Hepatocyte (in vitro differentiated cells): Measurements from ENCODE around the gene DCC. TPM values are rescaled to one million over a fixed set of nuclear protein-coding genes. Genes with fewer than 3 reads are reported as not detected.
A peak's percentile ranks its signal among the peaks of the same experiment; 100 is the strongest.

Experiments used
- DNase-seq: peaks from one replicate; pipeline ENCODE4 v3.0.0-alpha.2; 2016; ENCODE audit warnings: low spot score
- H2AFZ ChIP-seq: fragments of 200-600 bp; sonication (generic); 2 replicates; pipeline ENCODE4 v1.6.0; 2016; ENCODE audit warnings: antibody characterized with exemption, mild to moderate bottlenecking
- H3K27ac ChIP-seq: fragments of 200-600 bp; sonication (generic); 2 replicates; pipeline ENCODE4 v1.5.1; 2016; ENCODE audit warnings: mild to moderate bottlenecking
- H3K27me3 ChIP-seq: fragments of 200-600 bp; sonication (generic); 2 replicates; pipeline ENCODE4 v1.6.1; 2016
- H3K36me3 ChIP-seq: fragments of 200-600 bp; sonication (generic); replicated peaks from 2 replicates; pipeline ENCODE4 v1.5.1; 2016; ENCODE audit warnings: low read depth; ENCODE audit not compliant: insufficient read depth
- H3K4me1 ChIP-seq: fragments of 200-600 bp; sonication (generic); 2 replicates; pipeline ENCODE4 v1.5.1; 2016; ENCODE audit warnings: mild to moderate bottlenecking, moderate library complexity; ENCODE audit not compliant: insufficient read depth
- H3K4me2 ChIP-seq: fragments of 200-600 bp; sonication (generic); 2 replicates; pipeline ENCODE4 v1.6.0; 2016
- H3K4me3 ChIP-seq: fragments of 200-600 bp; sonication (generic); 2 replicates; pipeline ENCODE4 v1.5.1; 2016; ENCODE audit warnings: mild to moderate bottlenecking
- H3K79me2 ChIP-seq: fragments of 200-600 bp; sonication (generic); 2 replicates; pipeline ENCODE4 v1.6.0; 2017; ENCODE audit warnings: mild to moderate bottlenecking
- H3K9me2 ChIP-seq: fragments of 200-600 bp; sonication (generic); replicated peaks from 2 replicates; pipeline ENCODE4 v1.6.0; 2017; ENCODE audit warnings: mild to moderate bottlenecking; ENCODE audit not compliant: insufficient read depth
- H3K9me3 ChIP-seq: fragments of 200-600 bp; sonication (generic); 2 replicates; pipeline ENCODE4 v1.5.1; 2016; ENCODE audit warnings: low read depth, mild to moderate bottlenecking
- H4K20me1 ChIP-seq: fragments of 200-600 bp; sonication (generic); 2 replicates; pipeline ENCODE4 v1.6.0; 2016; ENCODE audit warnings: mild to moderate bottlenecking; ENCODE audit not compliant: insufficient read depth, poor library complexity, severe bottlenecking
- EZH2 ChIP-seq: fragments of 200-600 bp; sonication (generic); IDR thresholded peaks from 2 replicates; pipeline ENCODE4 v1.6.1; 2016; ENCODE audit warnings: antibody characterized with exemption, mild to moderate bottlenecking, borderline replicate concordance
- EZH2phosphoT487 ChIP-seq: fragments of 200-600 bp; sonication (generic); IDR thresholded peaks from one replicate; pipeline ENCODE4 v1.6.1; 2018; ENCODE audit warnings: antibody characterized with exemption, mild to moderate bottlenecking, low read depth, moderate library complexity; ENCODE audit not compliant: unreplicated experiment, severe bottlenecking
- WGBS: methylation state at CpG from one replicate; pipeline ENCODE4 v1.1.6; 2016; ENCODE audit warnings: low lambda C conversion rate; ENCODE audit errors: missing lambda C conversion rate; 5-methylcytosine and 5-hydroxymethylcytosine counted together
- polyA plus RNA-seq: library from polyadenylated mRNA; unstranded; fragments of >200 nt; fragmentation: Nextera tagmentation; extraction: Ambion mirVana; gene quantifications from 2 replicates; pipeline ENCODE4 v1.2.1, GENCODE V29; 2016
- total RNA-seq: library from RNA; depleted of rRNA; stranded (reverse); fragments of >200 nt; gene quantifications from 2 replicates; pipeline ENCODE4 v1.2.3, GENCODE V29; 2014
- TF ChIP-seq, protein P1 (sequence below): fragments of 200-600 bp; sonication (generic); IDR thresholded peaks from 2 replicates; pipeline ENCODE4 v1.5.1; 2016; ENCODE audit warnings: antibody characterized with exemption, mild to moderate bottlenecking; ENCODE audit not compliant: poor library complexity

The DCC gene
- total and polyA plus RNA-seq, 2 experiments from 2014 or later = 1.0 to 3.5 TPM

DNA sequence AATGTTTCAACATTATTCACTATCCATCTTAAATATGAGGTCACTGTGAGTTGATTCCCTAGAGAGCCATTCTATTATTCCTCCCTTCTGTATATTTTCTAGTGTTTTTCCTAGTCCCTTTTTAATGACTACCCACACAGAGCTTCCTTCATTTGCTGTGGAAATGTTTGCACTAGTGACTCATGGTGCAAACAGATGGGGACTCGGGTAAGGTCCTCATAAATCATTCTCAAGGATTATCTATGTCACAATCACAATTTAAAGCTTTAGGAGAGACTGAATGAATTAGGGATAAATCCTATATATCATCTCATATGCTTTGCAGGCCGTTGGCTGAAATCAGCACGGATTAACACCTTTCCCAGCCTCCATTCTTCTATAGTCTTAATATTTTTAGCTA lies 159.6 kb downstream of the DCC start:
- H3K9me2 ChIP-seq = no peaks in the 10 kb centered on the region
- no peaks in the 10 kb centered on the region for H3K36me3 ChIP-seq
- H3K27me3 ChIP-seq = no peaks in the 10 kb centered on the region
- WGBS = 31% methylated on average over 3 of the region's 3 CpGs
- no peaks in the 10 kb centered on the region for H3K79me2 ChIP-seq
- TF ChIP-seq EZH2 (no peak), EZH2phosphoT487 (no peak)
- TF ChIP-seq, protein P1, sequence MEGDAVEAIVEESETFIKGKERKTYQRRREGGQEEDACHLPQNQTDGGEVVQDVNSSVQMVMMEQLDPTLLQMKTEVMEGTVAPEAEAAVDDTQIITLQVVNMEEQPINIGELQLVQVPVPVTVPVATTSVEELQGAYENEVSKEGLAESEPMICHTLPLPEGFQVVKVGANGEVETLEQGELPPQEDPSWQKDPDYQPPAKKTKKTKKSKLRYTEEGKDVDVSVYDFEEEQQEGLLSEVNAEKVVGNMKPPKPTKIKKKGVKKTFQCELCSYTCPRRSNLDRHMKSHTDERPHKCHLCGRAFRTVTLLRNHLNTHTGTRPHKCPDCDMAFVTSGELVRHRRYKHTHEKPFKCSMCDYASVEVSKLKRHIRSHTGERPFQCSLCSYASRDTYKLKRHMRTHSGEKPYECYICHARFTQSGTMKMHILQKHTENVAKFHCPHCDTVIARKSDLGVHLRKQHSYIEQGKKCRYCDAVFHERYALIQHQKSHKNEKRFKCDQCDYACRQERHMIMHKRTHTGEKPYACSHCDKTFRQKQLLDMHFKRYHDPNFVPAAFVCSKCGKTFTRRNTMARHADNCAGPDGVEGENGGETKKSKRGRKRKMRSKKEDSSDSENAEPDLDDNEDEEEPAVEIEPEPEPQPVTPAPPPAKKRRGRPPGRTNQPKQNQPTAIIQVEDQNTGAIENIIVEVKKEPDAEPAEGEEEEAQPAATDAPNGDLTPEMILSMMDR = no peak
- H3K4me3 ChIP-seq = no peak overlapping the region
- H3K4me2 ChIP-seq = no peak overlapping the region
- H4K20me1 ChIP-seq = no peaks in the 10 kb centered on the region
- H2AFZ ChIP-seq = no peak overlapping the region
- DNase-seq = peak; percentile 41
- H3K4me1 ChIP-seq = peaks cover 5% of the 10 kb centered on the region
- H3K9me3 ChIP-seq = no peaks in the 10 kb centered on the region
- H3K27ac ChIP-seq = peak overlapping the region; percentile 75

DNA sequence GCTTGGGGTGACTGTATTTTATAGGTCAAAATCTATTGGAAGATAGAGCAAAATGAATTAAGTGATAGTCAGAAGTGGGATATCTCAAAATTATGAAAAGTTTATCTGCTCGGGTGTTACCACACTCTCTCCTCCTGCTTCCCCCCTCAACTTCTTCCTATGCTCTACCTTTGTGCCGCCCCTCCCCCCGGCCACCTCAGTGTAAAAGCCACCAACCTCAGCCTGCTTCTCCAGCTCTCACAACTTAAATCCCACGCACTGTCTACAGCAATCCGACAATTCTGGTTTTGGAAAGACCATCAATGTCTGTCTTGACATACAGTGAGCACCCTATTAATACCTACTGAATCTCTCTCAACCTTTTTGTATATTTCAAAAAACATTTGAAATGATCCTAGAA lies 164.6 kb downstream of the DCC start:
- no peaks in the 10 kb centered on the region for H3K4me1 ChIP-seq
- H2AFZ ChIP-seq = no peak overlapping the region
- no peaks in the 10 kb centered on the region for H3K27me3 ChIP-seq
- H3K9me2 ChIP-seq = no peaks in the 10 kb centered on the region
- no peak for DNase-seq
- H3K36me3 ChIP-seq = no peaks in the 10 kb centered on the region
- H3K27ac ChIP-seq = no peak overlapping the region
- no peak overlapping the region for H3K4me3 ChIP-seq
- WGBS = 75% methylated on average over 5 of the region's 5 CpGs
- H3K79me2 ChIP-seq = no peaks in the 10 kb centered on the region
- H4K20me1 ChIP-seq = no peaks in the 10 kb centered on the region
- H3K4me2 ChIP-seq = no peak overlapping the region
- no peak for TF ChIP-seq EZH2
- no peak for TF ChIP-seq EZH2phosphoT487
- TF ChIP-seq, protein P1 = no peak
- no peaks in the 10 kb centered on the region for H3K9me3 ChIP-seq

DNA sequence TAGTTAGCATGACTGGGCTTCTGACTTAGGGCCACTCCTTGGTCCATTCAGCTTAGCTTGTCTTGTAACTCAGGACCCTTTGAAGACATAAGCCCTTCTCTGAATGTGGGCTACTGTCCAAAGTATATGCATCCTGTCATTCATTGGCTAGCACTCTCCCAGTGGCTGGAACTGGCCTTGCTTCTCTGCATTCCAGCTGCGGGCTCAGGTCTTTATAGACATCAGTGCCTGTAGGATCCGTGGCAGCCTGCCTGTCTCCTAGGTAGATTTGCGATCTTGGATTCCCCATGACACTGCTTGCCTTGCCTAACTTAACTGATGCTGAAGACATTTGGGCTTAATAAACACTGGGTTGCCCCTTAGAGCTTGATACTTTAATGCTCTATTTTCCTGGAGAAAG lies 170.1 kb downstream of the DCC start:
- H3K4me3 ChIP-seq = no peak overlapping the region
- H3K27ac ChIP-seq = no peak overlapping the region
- H3K4me1 ChIP-seq = no peaks in the 10 kb centered on the region
- no peak overlapping the region for H2AFZ ChIP-seq
- H4K20me1 ChIP-seq = no peaks in the 10 kb centered on the region
- H3K9me3 ChIP-seq = no peaks in the 10 kb centered on the region
- H3K4me2 ChIP-seq = no peak overlapping the region
- DNase-seq = no peak
- H3K27me3 ChIP-seq = no peaks in the 10 kb centered on the region
- no peaks in the 10 kb centered on the region for H3K79me2 ChIP-seq
- no peaks in the 10 kb centered on the region for H3K9me2 ChIP-seq
- TF ChIP-seq EZH2 = no peak
- no peak for TF ChIP-seq EZH2phosphoT487
- TF ChIP-seq, protein P1 = no peak
- WGBS = 58% methylated on average over 3 of the region's 3 CpGs
- H3K36me3 ChIP-seq = no peaks in the 10 kb centered on the region

DNA sequence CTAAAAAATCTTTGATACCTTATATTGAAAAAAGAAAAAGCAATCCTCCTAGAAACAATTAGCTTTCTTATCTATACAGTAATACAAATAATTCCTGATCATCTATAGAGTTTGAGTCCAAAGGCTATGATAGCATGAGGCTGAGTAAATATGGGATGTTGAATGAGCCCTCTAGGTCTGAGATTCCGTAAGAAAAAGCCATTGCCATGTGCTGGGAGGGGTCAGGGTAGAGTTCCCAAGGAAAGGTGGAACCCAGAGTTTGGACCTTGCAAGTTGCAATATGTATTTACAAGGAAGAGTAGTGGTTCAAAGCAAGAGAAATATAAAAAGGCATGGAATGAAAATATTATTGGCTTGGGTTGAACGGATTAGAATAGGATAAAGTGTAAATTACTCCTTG lies 178.1 kb downstream of the DCC start:
- Histone ChIP-seq H3K27me3 (no peaks in the 10 kb centered on the region), H3K4me1 (peaks cover 4% of the 10 kb centered on the region), H3K36me3 (no peaks in the 10 kb centered on the region), H3K9me3 (no peaks in the 10 kb centered on the region), H3K79me2 (no peaks in the 10 kb centered on the region), H4K20me1 (no peaks in the 10 kb centered on the region), H3K9me2 (no peaks in the 10 kb centered on the region), H3K27ac (no peak overlapping the region), H2AFZ (no peak overlapping the region), H3K4me3 (no peak overlapping the region), H3K4me2 (peak overlapping the region; percentile 6)
- peak; percentile 32 for DNase-seq
- whole genome bisulfite sequencing = 73% methylated on average over 2 of the region's 2 CpGs
- no peak for TF ChIP-seq EZH2
